Trophoblast cell (in vitro differentiated cells and primary cell): ENCODE data around the gene ICE2.
A peak's percentile ranks its signal among the peaks of the same experiment; 100 is the strongest.

Experiments
- DNase-seq, 2 donors: peaks; one replicate each; pipeline ENCODE4 v3.0.0-alpha.2; 2016
- H2AFZ ChIP-seq: 2 replicates; pipeline ENCODE4 v1.6.1; 2013; ENCODE audit warnings: low read length, moderate library complexity, mild to moderate bottlenecking; ENCODE audit not compliant: insufficient read depth, poor library complexity
- H2AK5ac ChIP-seq: 2 replicates; pipeline ENCODE4 v1.6.1; 2013; ENCODE audit warnings: mild to moderate bottlenecking, low read length
- H2BK120ac ChIP-seq: 2 replicates; pipeline ENCODE4 v1.6.1; 2013; ENCODE audit warnings: low read length, mild to moderate bottlenecking, moderate library complexity; ENCODE audit not compliant: insufficient read depth, poor library complexity
- H2BK12ac ChIP-seq: 2 replicates; pipeline ENCODE4 v1.6.1; 2013; ENCODE audit warnings: mild to moderate bottlenecking, low read length, moderate library complexity
- H2BK5ac ChIP-seq: 2 replicates; pipeline ENCODE4 v1.6.1; 2013; ENCODE audit warnings: low read length, low read depth, moderate library complexity, mild to moderate bottlenecking; ENCODE audit not compliant: poor library complexity
- H3K14ac ChIP-seq: 2 replicates; pipeline ENCODE4 v1.6.1; 2013; ENCODE audit warnings: mild to moderate bottlenecking, low read length
- H3K18ac ChIP-seq: 2 replicates; pipeline ENCODE4 v1.6.1; 2013; ENCODE audit warnings: mild to moderate bottlenecking, low read length
- H3K23ac ChIP-seq: 2 replicates; pipeline ENCODE4 v1.6.1; 2013; ENCODE audit warnings: low read length
- H3K27ac ChIP-seq: 2 replicates; pipeline ENCODE4 v1.5.1; 2013; ENCODE audit warnings: low read depth, mild to moderate bottlenecking, inconsistent platforms, low read length, moderate library complexity
- H3K27me3 ChIP-seq: 2 replicates; pipeline ENCODE4 v1.6.1; 2013; ENCODE audit warnings: inconsistent platforms, mild to moderate bottlenecking, low read length, moderate library complexity; ENCODE audit not compliant: insufficient read depth
- H3K36me3 ChIP-seq, 2 experiments: 1 replicate in 1 of 2; 2 replicates in 1 of 2; pipeline ENCODE4 v1.6.1; 2013; ENCODE audit warnings: low read length in 2 of 2, mild to moderate bottlenecking in 2 of 2, moderate library complexity in 1 of 2; ENCODE audit not compliant: insufficient read depth in 2 of 2, control insufficient read depth in 1 of 2
- H3K4ac ChIP-seq: 2 replicates; pipeline ENCODE4 v1.6.1; 2013; ENCODE audit warnings: low read depth, mild to moderate bottlenecking, low read length, moderate library complexity
- H3K4me1 ChIP-seq, 2 experiments: 1 replicate in 1 of 2; 2 replicates in 1 of 2; pipeline ENCODE4 v1.6.1; 2013; ENCODE audit warnings: low read length in 2 of 2, mild to moderate bottlenecking in 2 of 2, moderate library complexity in 1 of 2; ENCODE audit not compliant: insufficient read depth in 2 of 2, control insufficient read depth in 1 of 2
- H3K4me2 ChIP-seq: 2 replicates; pipeline ENCODE4 v1.6.1; 2013; ENCODE audit warnings: inconsistent platforms, mild to moderate bottlenecking, low read length, moderate library complexity
- H3K4me3 ChIP-seq: 2 replicates; pipeline ENCODE4 v1.5.1; 2013; ENCODE audit warnings: mild to moderate bottlenecking, low read depth, low read length, inconsistent platforms
- H3K79me1 ChIP-seq: one replicate; pipeline ENCODE4 v1.6.1; 2013; ENCODE audit warnings: low read length
- H3K79me2 ChIP-seq: 2 replicates; pipeline ENCODE4 v1.6.1; 2013; ENCODE audit warnings: low read length, mild to moderate bottlenecking; ENCODE audit not compliant: control insufficient read depth, insufficient read depth, poor library complexity
- H3K9ac ChIP-seq: 2 replicates; pipeline ENCODE4 v1.6.1; 2013; ENCODE audit warnings: mild to moderate bottlenecking, low read length
- H3K9me3 ChIP-seq: 2 replicates; pipeline ENCODE4 v1.6.1; 2013; ENCODE audit warnings: low read depth, mild to moderate bottlenecking, control low read depth, inconsistent platforms, low read length; ENCODE audit not compliant: insufficient read depth
- H4K12ac ChIP-seq: 2 replicates; pipeline ENCODE4 v1.6.1; 2013; ENCODE audit warnings: low read depth, mild to moderate bottlenecking, low read length, moderate library complexity
- H4K8ac ChIP-seq: 2 replicates; pipeline ENCODE4 v1.6.1; 2013; ENCODE audit warnings: low read depth, mild to moderate bottlenecking, low read length, moderate library complexity
- H4K91ac ChIP-seq: one replicate; pipeline ENCODE4 v1.6.1; 2013; ENCODE audit warnings: low read depth, mild to moderate bottlenecking, low read length, moderate library complexity
- WGBS: extraction: QIAGEN DNeasy Blood & Tissue Kit; methylation state at CpG from one replicate; pipeline ENCODE4 v1.1.7; 2013; ENCODE audit warnings: missing lambda C conversion rate; ENCODE audit not compliant: insufficient read length, insufficient coverage; ENCODE audit errors: extremely low coverage; 5-methylcytosine and 5-hydroxymethylcytosine counted together

The ICE2 gene

DNA sequence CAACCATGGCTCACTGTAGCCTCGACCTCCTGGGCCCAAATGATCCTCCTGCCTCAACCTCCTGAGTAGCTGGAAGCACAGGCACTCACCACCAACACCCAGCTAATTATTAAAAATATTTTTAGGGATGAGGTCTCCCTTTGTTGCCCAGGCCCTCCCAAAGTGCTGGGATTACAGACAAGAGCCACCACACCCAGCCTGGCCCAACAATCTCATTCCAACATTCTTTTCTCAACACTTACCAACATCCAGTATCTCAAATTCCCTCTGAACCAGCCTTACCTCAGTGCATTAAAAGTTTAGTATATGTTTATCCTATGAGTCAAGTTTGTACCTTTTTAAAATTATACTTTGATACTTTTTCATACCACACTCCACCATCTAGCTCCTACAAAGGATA lies 106.2 kb downstream of the ICE2 start:
- H3K23ac ChIP-seq, result no peak overlapping the region
- no peak overlapping the region for H2BK120ac ChIP-seq
- H2BK12ac ChIP-seq, result no peak overlapping the region
- H3K79me2 ChIP-seq, result peaks cover 9% of the 10 kb centered on the region
- no peaks in the 10 kb centered on the region for H3K27me3 ChIP-seq
- H3K9ac ChIP-seq, result no peak overlapping the region
- no peak overlapping the region for H2AFZ ChIP-seq
- H2AK5ac ChIP-seq, result no peak overlapping the region
- H4K8ac ChIP-seq, result no peak overlapping the region
- no peak overlapping the region for H3K4me2 ChIP-seq
- peaks cover 22% of the 10 kb centered on the region for H3K79me1 ChIP-seq
- H3K4me3 ChIP-seq, result no peak overlapping the region
- no peak overlapping the region for H3K14ac ChIP-seq
- no peaks in the 10 kb centered on the region for H3K9me3 ChIP-seq
- peak overlapping the region; percentile 66 for H3K4ac ChIP-seq
- H2BK5ac ChIP-seq, result peak overlapping the region; percentile 24
- peaks cover 15 to 27% of the 10 kb centered on the region in 2 experiments for H3K4me1 ChIP-seq
- WGBS, result no CpG with 5 or more reads among the region's 1 CpG
- no peak overlapping the region for H4K91ac ChIP-seq
- peak overlapping the region; percentile 36 for H3K27ac ChIP-seq
- DNase-seq, result no peak
- peaks cover 35 to 60% of the 10 kb centered on the region in 2 experiments for H3K36me3 ChIP-seq
- H3K18ac ChIP-seq, result no peak overlapping the region
- no peak overlapping the region for H4K12ac ChIP-seq

DNA sequence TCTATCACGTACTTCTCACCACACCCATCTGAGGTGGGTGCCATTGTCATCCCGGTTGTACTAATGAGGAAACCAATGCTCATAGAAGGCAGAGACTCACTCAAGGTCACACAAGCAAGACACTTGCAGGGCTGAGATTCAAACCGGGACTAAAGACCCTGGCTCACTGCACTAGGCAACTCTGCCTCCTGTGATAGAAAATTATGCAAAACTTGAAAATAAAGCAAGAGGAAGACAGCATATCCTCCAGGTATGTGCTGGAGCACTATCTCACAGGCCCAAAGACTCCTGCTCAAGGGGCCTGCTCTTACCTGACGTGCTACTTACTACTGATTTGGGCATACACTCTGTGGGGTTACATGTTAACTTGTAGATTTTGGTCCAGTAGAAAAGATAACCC lies 106.7 kb downstream of the ICE2 start:
- Histone ChIP-seq H3K27me3 (no peaks in the 10 kb centered on the region), H2AFZ (no peak overlapping the region), H3K79me1 (peaks cover 22% of the 10 kb centered on the region), H3K9me3 (no peaks in the 10 kb centered on the region), H3K18ac (no peak overlapping the region), H3K27ac (peak overlapping the region; percentile 58), H2BK12ac (peak overlapping the region; percentile 27), H2AK5ac (no peak overlapping the region), H2BK120ac (peak overlapping the region; percentile 55), H3K14ac (peak overlapping the region; percentile 58), H4K12ac (no peak overlapping the region), H4K8ac (no peak overlapping the region), H3K4me2 (no peak overlapping the region), H3K23ac (no peak overlapping the region), H4K91ac (no peak overlapping the region), H3K79me2 (peaks cover 9% of the 10 kb centered on the region), H3K9ac (no peak overlapping the region), H2BK5ac (peak overlapping the region; percentile 52), H3K4me3 (no peak overlapping the region), H3K4me1 (peaks cover 15 to 27% of the 10 kb centered on the region in 2 experiments), H3K36me3 (peaks cover 34 to 60% of the 10 kb centered on the region in 2 experiments), H3K4ac (peak overlapping the region; percentile 29)
- WGBS, result no CpG with 5 or more reads among the region's 4 CpGs
- no peak for DNase-seq

DNA sequence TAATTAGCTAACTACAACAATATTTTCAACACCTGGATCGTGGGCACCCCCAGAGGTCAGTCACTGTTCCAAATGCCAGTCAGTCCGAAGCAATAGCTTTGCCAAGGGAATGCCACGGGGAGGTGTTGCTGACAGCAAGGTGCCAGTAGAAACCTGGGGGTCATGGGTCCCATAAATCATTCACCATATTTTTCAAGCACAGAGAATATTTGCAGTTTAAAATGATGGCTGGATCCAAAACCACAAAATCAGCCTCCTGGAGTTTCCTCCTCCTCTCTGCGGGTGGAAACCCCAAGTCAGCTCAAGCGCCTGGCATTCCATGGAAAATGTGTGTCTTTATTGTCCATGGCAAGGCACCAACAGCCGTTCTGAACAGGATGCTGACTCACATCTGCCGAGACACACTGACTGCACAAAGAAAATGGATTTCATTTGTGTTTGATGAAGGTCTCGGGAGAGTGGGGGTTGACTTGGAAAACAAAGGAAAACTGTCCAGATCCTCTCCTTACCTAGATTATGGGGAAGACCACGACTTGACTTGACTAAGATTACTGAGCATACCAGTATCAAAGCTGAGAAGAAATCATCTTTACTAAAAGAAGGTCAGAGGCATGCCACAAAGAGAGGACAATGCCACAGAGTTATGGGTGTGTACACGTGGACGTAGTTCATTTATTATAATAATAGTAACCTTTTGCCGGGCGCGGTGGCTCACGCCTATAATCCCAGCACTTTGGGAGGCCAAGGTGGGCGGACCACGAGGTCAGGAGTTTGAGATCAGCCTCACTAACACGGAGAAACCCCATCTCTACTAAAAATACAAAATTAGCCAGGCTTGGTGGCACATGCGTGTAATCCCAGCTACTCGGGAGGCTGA lies 107.5 kb downstream of the ICE2 start:
- DNase-seq, result no peak
- WGBS, result no CpG with 5 or more reads among the region's 20 CpGs
- peak overlapping the region; percentile 91 for H3K27ac ChIP-seq
- H2BK120ac ChIP-seq, result peak overlapping the region; percentile 57
- H3K79me2 ChIP-seq, result peaks cover 9% of the 10 kb centered on the region
- no peak overlapping the region for H3K4me3 ChIP-seq
- H4K8ac ChIP-seq, result peak overlapping the region; percentile 71
- peak overlapping the region; percentile 54 for H4K12ac ChIP-seq
- no peak overlapping the region for H2AFZ ChIP-seq
- H3K4ac ChIP-seq, result peak overlapping the region; percentile 64
- H3K4me2 ChIP-seq, result peak overlapping the region; percentile 14
- H2BK12ac ChIP-seq, result peak overlapping the region; percentile 54
- H3K4me1 ChIP-seq, result peaks cover 15 to 26% of the 10 kb centered on the region in 2 experiments
- H3K27me3 ChIP-seq, result no peaks in the 10 kb centered on the region
- peaks cover 22% of the 10 kb centered on the region for H3K79me1 ChIP-seq
- H3K18ac ChIP-seq, result peak overlapping the region; percentile 33
- no peak overlapping the region for H2AK5ac ChIP-seq
- peak overlapping the region; percentile 71 for H4K91ac ChIP-seq
- H3K9ac ChIP-seq, result no peak overlapping the region
- no peaks in the 10 kb centered on the region for H3K9me3 ChIP-seq
- H3K14ac ChIP-seq, result peak overlapping the region; percentile 8
- H3K36me3 ChIP-seq, result peaks cover 30 to 54% of the 10 kb centered on the region in 2 experiments
- peak overlapping the region; percentile 46 for H2BK5ac ChIP-seq
- no peak overlapping the region for H3K23ac ChIP-seq

DNA sequence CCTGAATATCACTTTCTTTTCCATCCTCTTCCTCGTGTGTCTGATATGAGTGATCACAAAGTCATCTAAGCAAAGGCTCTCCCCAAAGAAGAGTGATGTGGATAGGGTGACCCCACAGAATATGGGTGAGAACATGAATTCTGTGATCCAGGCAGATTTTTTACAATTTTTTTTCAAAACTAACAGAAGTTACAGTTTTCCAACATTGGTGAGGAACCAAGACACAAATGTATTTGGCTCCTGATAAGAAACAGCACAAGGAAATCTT lies 108.1 kb downstream of the ICE2 start:
- H3K23ac ChIP-seq, result no peak overlapping the region
- H3K27ac ChIP-seq, result peak overlapping the region; percentile 21
- no peak overlapping the region for H2BK5ac ChIP-seq
- no peak overlapping the region for H4K12ac ChIP-seq
- H4K91ac ChIP-seq, result peak overlapping the region; percentile 36
- H3K9ac ChIP-seq, result no peak overlapping the region
- no peak for DNase-seq
- H2AFZ ChIP-seq, result no peak overlapping the region
- peaks cover 22% of the 10 kb centered on the region for H3K79me1 ChIP-seq
- WGBS, result no CpG with 5 or more reads among the region's 1 CpG
- no peak overlapping the region for H3K4me2 ChIP-seq
- H3K14ac ChIP-seq, result no peak overlapping the region
- H3K18ac ChIP-seq, result no peak overlapping the region
- H3K9me3 ChIP-seq, result no peaks in the 10 kb centered on the region
- no peak overlapping the region for H4K8ac ChIP-seq
- H2AK5ac ChIP-seq, result no peak overlapping the region
- no peak overlapping the region for H2BK12ac ChIP-seq
- no peaks in the 10 kb centered on the region for H3K27me3 ChIP-seq
- peak overlapping the region; percentile 60 for H3K4ac ChIP-seq
- no peak overlapping the region for H2BK120ac ChIP-seq
- no peak overlapping the region for H3K4me3 ChIP-seq
- peaks cover 26 to 49% of the 10 kb centered on the region in 2 experiments for H3K36me3 ChIP-seq
- peaks cover 9% of the 10 kb centered on the region for H3K79me2 ChIP-seq
- H3K4me1 ChIP-seq, result peaks cover 15 to 24% of the 10 kb centered on the region in 2 experiments
